Measurements from ENCODE around the gene GARNL3.

The GARNL3 gene

DNA sequence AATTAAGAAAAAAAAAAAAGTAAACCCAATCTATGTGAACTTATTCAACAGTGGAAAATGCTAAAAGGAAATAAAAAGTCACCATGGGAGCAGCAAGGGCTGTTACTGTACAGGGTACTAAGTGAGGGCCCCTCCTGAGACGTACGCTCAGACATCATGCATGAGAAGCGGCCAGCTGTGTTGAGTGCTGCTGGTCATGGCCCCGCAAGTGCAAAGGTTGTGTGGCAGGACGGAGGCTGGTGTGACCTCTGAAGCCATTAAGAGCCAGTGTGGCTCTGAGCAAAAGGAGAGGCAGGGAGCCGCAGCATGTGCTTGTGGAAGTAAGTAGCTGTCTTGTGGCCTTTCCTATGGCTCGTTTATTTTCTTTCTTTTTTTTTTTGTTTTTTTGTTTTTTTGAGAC, 156.5 kb downstream of the GARNL3 start:
- Mint-ChIP-seq H3K4me3 (no peak overlapping the region), H3K9me3 (no peaks in the 10 kb centered on the region), H3K36me3 (peaks cover 25% of the 10 kb centered on the region), H3K4me1 (peaks cover 41% of the 10 kb centered on the region), H3K27ac (no peak overlapping the region)
- DNase-seq (ENCODE audit: low spot score in 2 of 2) (no peak), ATAC-seq (no peak)

DNA sequence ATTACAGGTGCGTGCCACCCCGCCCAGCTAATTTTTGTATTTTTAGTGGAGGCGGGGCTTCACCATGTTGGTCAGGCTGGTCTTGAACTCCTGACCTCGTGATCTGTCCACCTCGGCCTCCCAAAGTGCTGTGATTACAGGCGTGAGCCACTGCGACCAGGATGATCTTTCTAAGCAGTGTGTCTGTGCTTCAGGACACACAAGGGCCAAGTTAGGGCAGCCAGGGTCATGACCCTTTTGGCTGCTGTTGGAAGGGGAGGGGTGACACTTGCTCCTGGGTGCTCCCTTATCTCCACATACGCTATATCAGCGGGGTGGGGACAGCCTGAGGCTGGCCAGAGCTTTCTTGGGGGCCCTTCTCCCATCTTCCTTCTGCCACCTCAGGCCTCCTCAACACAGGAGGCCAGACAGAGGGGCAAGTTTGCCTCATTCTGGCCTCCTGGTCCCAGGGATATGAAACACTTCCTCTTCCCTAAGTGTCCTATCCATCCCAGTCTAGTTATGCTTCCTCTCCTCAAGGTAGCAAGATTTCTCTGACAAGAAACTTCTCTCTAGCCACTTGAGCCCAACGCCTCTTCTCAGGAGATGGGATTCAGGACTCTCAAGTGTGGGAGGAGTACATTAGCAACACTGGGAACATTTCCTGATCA, 157.7 kb downstream of the GARNL3 start:
- H3K4me1 Mint-ChIP-seq, result peaks cover 50% of the 10 kb centered on the region

DNA sequence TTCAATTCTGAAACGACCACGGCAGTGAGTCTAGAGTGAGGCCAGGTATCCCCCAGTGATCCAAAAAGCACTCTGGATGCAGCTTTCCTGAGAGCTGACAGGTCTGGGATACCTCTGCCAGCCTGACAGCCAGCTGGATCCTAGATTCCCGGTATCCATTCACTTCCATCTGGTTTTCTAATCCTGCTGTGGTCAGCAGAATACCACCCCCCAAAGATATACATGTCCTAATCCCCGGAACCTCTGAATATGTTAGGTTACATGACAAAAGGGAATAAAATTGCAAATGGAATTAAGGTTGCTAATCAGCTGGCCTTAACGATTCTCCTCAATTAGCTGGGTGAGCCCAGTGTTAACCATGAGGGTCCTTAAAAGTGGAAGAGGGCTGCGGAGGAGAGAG, 158.2 kb downstream of the GARNL3 start:
- no peak for ATAC-seq
- H3K4me3 Mint-ChIP-seq, result peak overlapping the region; percentile 100
- H3K4me1 Mint-ChIP-seq, result peaks cover 53% of the 10 kb centered on the region
- H3K27ac Mint-ChIP-seq, result peak overlapping the region; percentile 99
- no peak for DNase-seq (ENCODE audit: low spot score in 2 of 2)
- H3K9me3 Mint-ChIP-seq, result no peaks in the 10 kb centered on the region
- peaks cover 42% of the 10 kb centered on the region for H3K36me3 Mint-ChIP-seq

More for the DNA sequence above, 157.7 kb downstream of the GARNL3 start:
- H3K4me3 Mint-ChIP-seq, result peak overlapping the region; percentile 100
- H3K36me3 Mint-ChIP-seq, result peaks cover 37% of the 10 kb centered on the region
- no peak for DNase-seq (ENCODE audit: low spot score in 2 of 2)
- H3K9me3 Mint-ChIP-seq, result no peaks in the 10 kb centered on the region
- ATAC-seq, result no peak
- no peak overlapping the region for H3K27ac Mint-ChIP-seq

DNA sequence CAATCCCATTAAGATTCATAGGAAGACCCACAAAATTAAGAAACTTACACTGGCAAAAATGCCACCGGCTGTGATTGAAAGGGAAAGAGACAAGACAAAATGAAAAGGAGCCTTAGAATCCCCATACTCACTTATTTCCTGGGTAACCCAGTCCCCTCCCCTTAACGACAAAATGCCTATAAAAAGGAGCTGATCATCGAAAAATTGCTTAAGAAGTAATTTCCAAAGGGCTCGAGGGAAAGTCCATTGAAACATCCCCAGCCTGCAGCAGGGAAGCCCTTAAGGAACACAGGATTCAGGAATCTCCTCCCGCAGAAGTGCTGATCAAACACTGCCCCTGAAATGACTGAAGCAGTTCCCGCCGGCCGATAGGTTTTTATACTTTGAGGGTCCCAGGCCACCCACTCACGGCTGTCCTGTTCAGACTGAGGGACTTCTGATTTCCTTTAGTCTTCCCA, 158.9 kb downstream of the GARNL3 start:
- H3K27ac Mint-ChIP-seq, result peak overlapping the region; percentile 99
- peak overlapping the region; percentile 100 for H3K4me3 Mint-ChIP-seq
- DNase-seq (ENCODE audit: low spot score in 2 of 2) (no peak), ATAC-seq (no peak)
- peaks cover 49% of the 10 kb centered on the region for H3K36me3 Mint-ChIP-seq
- H3K4me1 Mint-ChIP-seq, result peaks cover 53% of the 10 kb centered on the region
- H3K9me3 Mint-ChIP-seq, result no peaks in the 10 kb centered on the region

DNA sequence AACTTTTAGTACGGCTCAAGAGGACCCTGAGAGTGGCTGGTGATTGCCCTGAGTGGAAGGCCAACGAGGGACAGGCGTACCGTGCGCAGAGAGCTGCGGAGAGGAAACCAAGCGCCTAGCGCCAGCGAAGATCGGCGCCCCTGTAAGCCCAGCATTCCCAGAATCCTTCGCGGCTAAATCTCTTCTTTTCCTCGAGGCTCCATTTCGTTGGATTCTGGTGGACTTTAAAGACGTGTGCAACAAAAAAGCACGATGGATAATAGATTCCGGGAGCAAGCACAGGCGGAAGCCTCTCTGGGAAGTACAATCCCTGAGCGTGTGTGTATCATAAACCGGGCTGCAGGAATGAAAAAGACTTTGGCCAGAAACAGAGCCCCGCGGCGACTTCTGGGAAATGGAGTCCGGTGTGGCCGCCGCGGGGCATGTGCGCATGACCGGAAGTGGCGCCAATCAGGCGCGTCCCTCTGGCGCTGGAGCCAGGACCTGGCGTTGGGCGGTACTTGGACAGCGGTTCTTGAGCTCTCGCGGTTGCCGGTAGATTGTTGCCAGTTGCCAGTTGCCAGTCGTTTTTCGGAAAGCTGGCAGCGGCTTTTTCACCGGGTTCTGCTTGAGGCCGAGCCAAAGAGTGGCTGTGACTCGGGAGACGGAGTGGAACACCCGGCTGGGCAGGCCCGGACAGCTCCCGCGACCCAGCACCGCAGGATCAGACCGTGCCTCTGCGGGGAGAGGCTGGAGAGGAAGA, 159.5 kb downstream of the GARNL3 start, which contains the start of gene ZNF79:
Gene ZNF79, plus strand, starts transcription at position 449 of the 742 bp plus-strand sequence. CDS start 406 bp downstream, outside the sequence.
- Mint-ChIP-seq H3K9me3 (no peaks in the 10 kb centered on the region), H3K4me3 (peak within 1 kb of the TSS; percentile 100), H3K4me1 (peaks cover 54% of the 10 kb centered on the region), H3K36me3 (peaks cover 55% of the 10 kb centered on the region), H3K27ac (peak within 1 kb of the TSS; percentile 99)
- DNase-seq (ENCODE audit: low spot score in 2 of 2), result peak; percentile 90 to 97
- peak; percentile 84 for ATAC-seq

DNA sequence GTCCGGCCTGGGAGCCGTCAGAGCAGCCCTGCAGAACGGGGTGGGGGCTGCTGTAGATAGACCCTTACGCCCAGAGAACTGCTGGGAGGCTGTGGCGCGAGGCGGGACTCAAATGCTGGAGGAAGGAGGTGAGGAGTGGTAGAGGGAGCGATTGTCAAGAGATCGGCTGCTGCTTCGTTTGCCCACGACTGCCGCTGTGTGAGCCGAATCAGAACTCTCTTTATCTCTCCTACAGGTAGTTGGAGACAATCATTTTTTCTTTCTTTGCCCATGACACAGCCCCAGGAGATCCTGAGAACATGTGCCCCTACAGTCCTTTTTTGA, 160.1 kb downstream of the GARNL3 start:
- peaks cover 55% of the 10 kb centered on the region for H3K4me1 Mint-ChIP-seq
- no peaks in the 10 kb centered on the region for H3K9me3 Mint-ChIP-seq
- peaks cover 61% of the 10 kb centered on the region for H3K36me3 Mint-ChIP-seq
- peak overlapping the region; percentile 99 for H3K27ac Mint-ChIP-seq
- DNase-seq (ENCODE audit: low spot score in 2 of 2) (no peak), ATAC-seq (peak; percentile 36)
- peak overlapping the region; percentile 100 for H3K4me3 Mint-ChIP-seq

DNA sequence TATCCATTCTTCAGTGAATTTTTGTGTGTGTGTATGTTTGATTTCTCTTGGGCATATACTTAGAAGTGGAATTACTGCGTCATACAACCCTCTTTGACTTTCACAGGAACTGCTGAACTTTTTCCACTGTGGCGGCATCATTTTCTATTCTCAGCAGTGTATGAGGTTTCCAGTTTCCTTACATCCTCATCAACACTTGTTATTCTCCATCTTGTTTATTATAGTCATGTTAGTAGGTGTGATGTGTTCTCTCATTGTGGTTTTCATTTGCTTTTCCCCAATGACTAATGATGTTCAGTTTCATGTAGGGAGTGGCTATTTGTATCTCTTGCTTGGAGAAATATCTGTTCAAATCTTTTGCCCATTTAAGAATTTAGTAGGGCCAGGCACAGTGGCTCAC, 162.2 kb downstream of the GARNL3 start:
- Mint-ChIP-seq H3K9me3 (no peaks in the 10 kb centered on the region), H3K27ac (peak overlapping the region; percentile 99), H3K4me3 (peak overlapping the region; percentile 100), H3K4me1 (peaks cover 71% of the 10 kb centered on the region), H3K36me3 (peaks cover 82% of the 10 kb centered on the region)
- peak; percentile 87 for ATAC-seq
- peak in 1 of 2 donors; percentile 70 for DNase-seq (ENCODE audit: low spot score in 2 of 2)

DNA sequence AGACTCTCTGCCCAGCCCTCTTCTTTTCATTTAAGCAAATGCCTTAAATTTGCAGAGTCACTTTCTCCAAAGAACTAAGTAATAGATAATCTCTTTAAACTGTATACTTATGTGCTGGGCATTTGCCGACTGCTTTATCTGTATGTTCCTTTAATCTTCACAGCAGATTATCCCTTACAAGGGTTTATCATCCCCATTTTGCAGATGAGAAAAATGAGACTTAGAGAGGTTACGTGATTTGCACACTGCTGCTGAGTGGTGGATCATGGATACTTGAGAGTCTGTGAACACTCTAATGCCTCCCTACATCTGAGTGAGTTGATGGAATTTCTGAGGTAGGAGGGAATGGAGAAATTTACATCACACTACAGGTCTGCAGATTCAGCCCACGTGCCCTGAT, 163.8 kb downstream of the GARNL3 start:
- Mint-ChIP-seq H3K36me3 (peaks cover 98% of the 10 kb centered on the region), H3K4me1 (peaks cover 69% of the 10 kb centered on the region), H3K4me3 (peak overlapping the region; percentile 100), H3K27ac (peak overlapping the region; percentile 65), H3K9me3 (no peaks in the 10 kb centered on the region)
- no peak for DNase-seq (ENCODE audit: low spot score in 2 of 2)
- ATAC-seq, result no peak

DNA sequence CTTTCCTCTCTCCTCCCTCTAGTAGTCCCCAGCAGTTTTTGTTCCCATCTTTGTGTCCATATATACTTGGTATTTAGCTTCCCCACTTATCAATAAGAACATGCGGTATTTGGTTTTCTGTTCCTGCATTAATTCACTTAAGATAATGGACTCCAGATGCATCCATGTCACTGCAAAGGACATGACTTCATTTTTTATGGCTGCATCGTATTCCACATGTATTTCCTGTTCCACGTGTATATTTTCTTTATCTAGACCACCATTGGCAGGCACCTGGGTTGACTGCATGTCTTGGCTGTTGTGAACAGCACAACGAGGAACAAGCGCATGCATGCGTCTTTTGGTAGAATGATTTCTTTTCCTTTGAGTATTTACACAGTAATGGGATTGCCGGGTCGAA, 165.8 kb downstream of the GARNL3 start:
- no peaks in the 10 kb centered on the region for H3K9me3 Mint-ChIP-seq
- no peak for ATAC-seq
- H3K4me3 Mint-ChIP-seq, result no peak overlapping the region
- no peak for DNase-seq (ENCODE audit: low spot score in 2 of 2)
- H3K27ac Mint-ChIP-seq, result peak overlapping the region; percentile 65
- H3K4me1 Mint-ChIP-seq, result peaks cover 71% of the 10 kb centered on the region
- H3K36me3 Mint-ChIP-seq, result peaks cover 100% of the 10 kb centered on the region

DNA sequence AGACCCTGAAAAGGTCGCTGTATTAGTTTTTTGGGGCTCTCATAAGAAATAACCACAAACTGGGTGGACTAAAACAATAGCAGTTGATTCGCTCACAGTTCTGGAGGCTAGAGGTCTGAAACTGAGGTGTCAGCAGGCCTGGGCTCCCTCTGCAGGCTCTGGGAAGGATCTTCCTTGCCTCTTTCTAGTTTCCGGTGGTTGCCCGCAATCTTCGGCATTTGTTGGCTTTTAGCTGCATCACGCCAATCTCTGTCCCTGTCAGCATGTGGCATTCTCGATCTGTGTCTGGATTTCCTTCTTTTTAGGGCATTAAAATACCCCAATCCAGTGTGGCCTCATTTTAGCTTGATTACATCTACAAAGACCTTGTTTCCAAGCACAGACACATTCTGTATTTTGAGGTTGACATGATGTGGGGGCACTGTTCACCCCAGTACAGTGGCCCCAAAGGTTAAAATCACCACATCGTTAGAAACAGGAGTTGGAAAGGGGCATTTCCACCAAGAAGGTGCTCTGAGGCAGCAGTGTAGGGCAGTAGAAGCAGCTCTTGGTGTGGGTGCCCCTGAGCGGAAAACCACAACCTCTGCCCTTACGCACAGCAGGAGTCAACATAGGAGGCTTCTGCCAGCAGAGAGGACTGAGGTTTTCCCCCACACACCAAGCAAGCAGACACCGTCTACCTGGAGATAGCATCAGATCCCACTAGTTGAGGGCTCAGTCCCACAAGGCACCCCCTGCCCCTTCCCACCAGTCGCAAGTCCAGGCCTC, 173.1 kb downstream of the GARNL3 start:
- ATAC-seq, result peak; percentile 94
- Mint-ChIP-seq H3K9me3 (no peaks in the 10 kb centered on the region), H3K4me3 (peak overlapping the region; percentile 65), H3K27ac (peak overlapping the region; percentile 89), H3K36me3 (peaks cover 100% of the 10 kb centered on the region), H3K4me1 (peaks cover 58% of the 10 kb centered on the region)
- DNase-seq (ENCODE audit: low spot score in 2 of 2), result no peak

DNA sequence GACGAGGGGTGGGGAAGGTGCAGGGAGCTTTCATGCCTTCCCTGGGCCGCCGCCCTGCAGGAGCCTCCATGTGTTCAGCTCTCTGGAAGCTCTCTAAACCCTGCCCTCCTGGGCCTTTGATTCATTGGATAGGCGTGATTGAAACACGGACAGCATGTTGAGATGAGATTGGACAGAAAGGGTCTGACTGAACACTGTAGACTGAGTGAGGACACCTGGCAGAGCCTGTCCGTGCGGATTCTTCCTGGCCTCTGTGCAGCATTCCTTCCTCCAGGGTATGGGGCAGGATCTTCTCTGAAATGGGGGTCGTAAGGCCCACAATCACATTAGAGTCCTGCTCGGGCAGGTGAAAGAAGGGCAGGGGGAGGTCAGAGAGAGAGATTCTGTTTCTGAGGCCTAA, 173.8 kb downstream of the GARNL3 start:
- peak overlapping the region; percentile 89 for H3K27ac Mint-ChIP-seq
- no peak for ATAC-seq
- DNase-seq (ENCODE audit: low spot score in 2 of 2), result no peak

More for the DNA sequence above, 173.8 kb downstream of the GARNL3 start:
- H3K9me3 Mint-ChIP-seq, result no peaks in the 10 kb centered on the region
- peaks cover 51% of the 10 kb centered on the region for H3K4me1 Mint-ChIP-seq
- peaks cover 100% of the 10 kb centered on the region for H3K36me3 Mint-ChIP-seq
- peak overlapping the region; percentile 65 for H3K4me3 Mint-ChIP-seq
